ENCODE measurements around the gene RAB40AL.
"Not testable (repeated sequence)": the region's sequence is repeated elsewhere in the genome, so short reads cannot be mapped to it uniquely, and the experiment has no call there.

RAB40AL gene

GRCh38 chrX:102936972-102937371 is at the start of gene RAB40AL:
Gene RAB40AL, plus strand, starts transcription at chrX:102937272. Its CDS starts 47 bp downstream, at chrX:102937319.
- H3K4me3 ChIP-seq (ENCODE audit: control insufficient read depth, low read depth, low read length); DNase-seq (ENCODE audit: low read depth): not testable (repeated sequence)

- no peak for DNase-seq (ENCODE audit: low read depth)
- H3K4me3 ChIP-seq (ENCODE audit: control insufficient read depth, low read depth, low read length): no peak overlapping the region
- no peak for TF ChIP-seq CTCF (conservative IDR thresholded peaks at IDR 0.05; ENCODE audit: control insufficient read depth, insufficient read depth, low read depth, low read length)
These were observed 49.4 kb upstream of the RAB40AL start for GRCh38 chrX:102887687-102888086.

- no peak overlapping the region for H3K4me3 ChIP-seq (ENCODE audit: control insufficient read depth, low read depth, low read length)
- no peak for TF ChIP-seq CTCF (conservative IDR thresholded peaks at IDR 0.05; ENCODE audit: control insufficient read depth, insufficient read depth, low read depth, low read length)
- DNase-seq (ENCODE audit: low read depth): peak; percentile 8
These were observed 45.0 kb upstream of the RAB40AL start for GRCh38 chrX:102892103-102892502.

GRCh38 chrX:102899940-102900916 is 36.8 kb upstream of the RAB40AL start:
- TF ChIP-seq CTCF (conservative IDR thresholded peaks at IDR 0.05; ENCODE audit: control insufficient read depth, insufficient read depth, low read depth, low read length): peak; percentile 77
- no peak overlapping the region for H3K4me3 ChIP-seq (ENCODE audit: control insufficient read depth, low read depth, low read length)
- DNase-seq (ENCODE audit: low read depth): peak; percentile 73

GRCh38 chrX:102902355-102902754 is 34.7 kb upstream of the RAB40AL start:
- H3K4me3 ChIP-seq (ENCODE audit: control insufficient read depth, low read depth, low read length): no peak overlapping the region
- TF ChIP-seq CTCF (conservative IDR thresholded peaks at IDR 0.05; ENCODE audit: control insufficient read depth, insufficient read depth, low read depth, low read length): no peak
- DNase-seq (ENCODE audit: low read depth): no peak

GRCh38 chrX:102930990-102931756 is 5.9 kb upstream of the RAB40AL start:
- DNase-seq (ENCODE audit: low read depth): no peak
- TF ChIP-seq CTCF (conservative IDR thresholded peaks at IDR 0.05; ENCODE audit: control insufficient read depth, insufficient read depth, low read depth, low read length): no peak

GRCh38 chrX:102934624-102935023 is 2.4 kb upstream of the RAB40AL start:
- peak; percentile 81 for TF ChIP-seq CTCF (conservative IDR thresholded peaks at IDR 0.05; ENCODE audit: control insufficient read depth, insufficient read depth, low read depth, low read length)
- no peak overlapping the region for H3K4me3 ChIP-seq (ENCODE audit: control insufficient read depth, low read depth, low read length)
- DNase-seq (ENCODE audit: low read depth): peak; percentile 39

More at GRCh38 chrX:102930990-102931756, 5.9 kb upstream of the RAB40AL start:
- H3K4me3 ChIP-seq (ENCODE audit: control insufficient read depth, low read depth, low read length): no peak overlapping the region
